IPS DF 4.7 (cell line): ENCODE results near the gene PCSK4.

Experiments
- DNase-seq: peaks from one replicate; pipeline ENCODE4 v3.0.0-alpha.2; 2013; ENCODE audit warnings: low spot score; ENCODE audit errors: extremely low read depth

PCSK4 gene

GRCh38 chr19:1471010-1471514 lies 19.1 kb downstream of the PCSK4 start:
- DNase-seq = no peak

- no peak for DNase-seq
Measured at GRCh38 chr19:1470305-1471009, 19.7 kb downstream of the PCSK4 start.

GRCh38 chr19:1470055-1470304 lies 20.2 kb downstream of the PCSK4 start:
- DNase-seq = no peak

- DNase-seq = no peak
Measured at GRCh38 chr19:1469255-1470054, 20.7 kb downstream of the PCSK4 start.

GRCh38 chr19:1468821-1469254 lies 21.3 kb downstream of the PCSK4 start:
- DNase-seq = no peak

GRCh38 chr19:1468274-1468820 lies 21.8 kb downstream of the PCSK4 start:
- no peak for DNase-seq

GRCh38 chr19:1467490-1468273 lies 22.5 kb downstream of the PCSK4 start:
- DNase-seq = no peak

- no peak for DNase-seq
Measured at GRCh38 chr19:1467215-1467489, 23.0 kb downstream of the PCSK4 start.

GRCh38 chr19:1466461-1467214 lies 23.5 kb downstream of the PCSK4 start:
- DNase-seq = no peak

GRCh38 chr19:1466018-1466460 lies 24.1 kb downstream of the PCSK4 start:
- no peak for DNase-seq

GRCh38 chr19:1465191-1466016 lies 24.7 kb downstream of the PCSK4 start:
- DNase-seq = no peak

GRCh38 chr19:1461862-1462261 lies 28.3 kb downstream of the PCSK4 start:
- DNase-seq = no peak

- DNase-seq = no peak
Measured at GRCh38 chr19:1460033-1460995, 29.8 kb downstream of the PCSK4 start.

GRCh38 chr19:1459479-1459878 lies 30.7 kb downstream of the PCSK4 start:
- no peak for DNase-seq

GRCh38 chr19:1457892-1458291 lies 32.3 kb downstream of the PCSK4 start:
- no peak for DNase-seq

GRCh38 chr19:1457031-1457739 lies 33.0 kb downstream of the PCSK4 start:
- no peak for DNase-seq

- no peak for DNase-seq
Measured at GRCh38 chr19:1456121-1456900, 33.8 kb downstream of the PCSK4 start.
